ENCODE measurements around the gene IMMP2L.

Gene IMMP2L

DNA sequence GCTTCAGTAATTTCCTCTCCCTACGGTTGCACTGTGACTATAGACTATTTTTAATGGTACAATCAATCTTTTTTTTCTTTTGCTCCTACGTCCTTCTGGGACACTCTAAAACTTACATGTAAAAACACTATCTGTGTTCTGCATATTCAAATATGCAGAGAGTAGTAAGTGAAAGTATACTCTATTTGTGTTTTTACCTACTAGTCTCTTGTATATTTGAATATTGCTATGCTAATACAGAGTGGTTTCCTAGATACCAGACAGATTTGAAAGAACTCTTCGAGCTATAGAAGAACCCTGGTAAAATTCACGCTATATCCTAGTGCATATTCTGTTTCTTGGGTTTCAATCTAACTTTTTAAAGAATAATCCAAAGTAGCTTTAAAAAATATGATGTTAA lies 672.2 kb downstream of the IMMP2L start:
- DNase-seq, result no peak

DNA sequence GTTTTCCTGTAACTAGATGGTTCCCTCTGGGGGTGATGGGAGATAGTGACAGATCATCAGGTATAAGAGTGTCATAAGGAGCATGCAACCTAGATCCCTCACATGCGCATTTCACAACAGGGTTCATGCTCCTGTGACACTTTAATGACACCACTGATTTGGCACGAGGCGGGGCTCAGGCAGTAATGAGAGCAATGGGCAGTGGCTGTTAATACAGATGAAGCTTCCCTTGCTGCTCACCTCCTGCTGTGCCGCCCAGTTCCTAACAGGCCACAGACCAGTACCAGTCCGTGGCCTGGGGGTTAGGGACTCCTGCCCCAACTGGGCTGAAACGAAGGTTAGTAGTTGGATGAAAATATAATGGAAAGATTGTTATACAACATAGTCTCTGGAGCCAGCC lies 673.0 kb downstream of the IMMP2L start:
- no peak for DNase-seq

DNA sequence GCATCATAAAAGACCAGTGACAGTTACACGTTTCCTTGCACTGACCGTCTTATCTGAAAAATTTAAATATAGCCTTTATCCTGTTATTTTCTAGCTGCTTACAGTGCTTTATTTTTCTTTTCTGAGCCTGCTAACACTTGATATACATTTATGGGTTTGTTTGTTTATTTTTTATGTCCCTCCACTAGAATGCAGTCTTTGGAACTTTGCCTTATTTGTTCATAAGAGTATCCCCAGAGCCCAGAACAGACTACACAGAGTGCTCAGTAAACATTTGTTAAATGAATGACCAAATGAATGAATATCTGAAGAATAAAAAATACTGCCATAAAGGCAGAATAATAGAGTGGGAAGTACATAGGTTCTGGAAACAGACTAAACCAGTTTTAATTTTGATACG lies 673.7 kb downstream of the IMMP2L start:
- no peak for DNase-seq

GRCh38 chr7:110885474-110885873 lies 676.8 kb downstream of the IMMP2L start:
- DNase-seq, result no peak

GRCh38 chr7:110881721-110882120 lies 680.6 kb downstream of the IMMP2L start:
- DNase-seq, result no peak

- no peak for DNase-seq
Measured at GRCh38 chr7:110880971-110881370, 681.3 kb downstream of the IMMP2L start.

DNA sequence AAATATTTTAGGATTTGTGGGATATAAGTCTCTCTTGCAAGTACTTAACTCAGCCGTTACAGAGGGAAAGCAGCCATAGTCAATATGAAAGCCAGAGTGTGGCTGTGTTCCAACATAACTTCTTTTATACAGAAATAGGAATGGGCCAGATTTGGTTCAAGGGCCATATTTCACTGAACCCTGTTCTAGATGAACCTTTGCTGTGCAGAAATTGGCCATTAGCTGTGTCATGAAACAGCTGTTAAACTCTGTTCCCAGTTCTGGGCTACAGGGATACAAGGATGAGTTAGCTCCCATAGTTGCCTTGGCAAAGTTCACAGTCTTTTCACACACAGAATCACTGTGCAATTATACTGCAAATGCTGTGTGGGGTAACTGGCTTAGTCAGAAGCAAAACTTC lies 685.3 kb downstream of the IMMP2L start:
- DNase-seq, result no peak

- no peak for DNase-seq
Measured at GRCh38 chr7:110875346-110875745, 686.9 kb downstream of the IMMP2L start.

- no peak for DNase-seq
Measured at GRCh38 chr7:110871856-110872255, 690.4 kb downstream of the IMMP2L start.

DNA sequence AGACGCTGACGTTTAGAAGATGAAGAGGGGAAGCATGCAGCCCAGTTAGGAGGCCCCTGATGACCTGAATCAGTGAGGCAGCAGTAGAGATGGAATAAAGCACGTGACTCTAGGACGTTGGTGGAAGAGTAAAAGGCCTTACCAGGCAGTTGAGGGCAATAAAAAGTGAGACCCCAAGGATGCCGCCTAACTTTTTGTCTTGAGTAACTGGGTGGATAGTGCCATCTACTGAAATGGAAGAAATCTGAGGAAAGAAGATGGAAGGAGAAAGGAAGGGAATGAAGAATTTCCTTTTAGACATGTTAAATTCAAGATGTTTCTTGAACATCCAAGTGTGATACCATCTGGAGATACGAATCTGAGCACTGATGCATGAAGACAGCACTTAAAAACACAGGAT lies 691.4 kb downstream of the IMMP2L start:
- no peak for DNase-seq

- DNase-seq, result no peak
Measured at GRCh38 chr7:110868458-110868857, 693.8 kb downstream of the IMMP2L start.

GRCh38 chr7:110867771-110868170 lies 694.5 kb downstream of the IMMP2L start:
- DNase-seq, result no peak

DNA sequence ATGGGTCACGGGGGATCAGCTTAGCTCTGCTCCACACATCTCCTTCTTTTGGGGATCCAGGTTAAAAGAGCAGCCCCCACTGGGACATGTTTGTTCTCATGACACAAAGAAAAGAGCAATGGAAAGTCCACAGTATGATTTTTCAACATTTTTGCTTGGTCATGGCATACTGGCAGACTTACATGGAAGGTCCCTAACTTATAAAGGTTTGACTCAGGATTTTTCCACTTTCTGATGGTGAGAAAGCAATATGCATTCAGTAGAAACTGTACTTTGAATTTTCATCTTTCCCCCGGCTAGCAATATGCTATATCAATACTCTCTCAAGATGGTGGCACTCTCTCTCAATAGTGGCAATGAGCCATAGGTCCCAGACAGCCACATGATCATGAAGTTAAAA lies 699.0 kb downstream of the IMMP2L start:
- DNase-seq, result no peak

DNA sequence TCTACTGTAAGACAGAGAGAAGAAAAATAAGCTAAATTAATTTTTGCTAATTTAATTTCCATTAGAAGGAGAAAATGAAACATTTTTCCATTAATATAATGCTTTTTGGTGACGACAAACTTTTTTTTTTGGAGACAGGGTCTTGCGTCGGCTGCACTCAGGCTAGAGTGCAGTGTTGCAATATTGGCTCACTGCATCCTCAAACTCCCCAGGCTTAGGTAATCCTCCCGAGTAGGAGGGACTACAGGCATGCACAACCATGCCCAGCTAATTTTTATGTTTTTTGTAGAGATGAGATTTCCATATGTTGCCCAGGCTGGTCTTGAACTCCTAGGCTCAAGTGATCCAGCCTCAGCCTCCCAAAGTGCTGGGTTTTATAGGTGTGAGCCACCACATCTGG lies 701.1 kb downstream of the IMMP2L start:
- DNase-seq, result no peak

- no peak for DNase-seq
Measured at GRCh38 chr7:110857106-110857505, 705.2 kb downstream of the IMMP2L start.

- no peak for DNase-seq
Measured at GRCh38 chr7:110856704-110857103, 705.6 kb downstream of the IMMP2L start.

DNA sequence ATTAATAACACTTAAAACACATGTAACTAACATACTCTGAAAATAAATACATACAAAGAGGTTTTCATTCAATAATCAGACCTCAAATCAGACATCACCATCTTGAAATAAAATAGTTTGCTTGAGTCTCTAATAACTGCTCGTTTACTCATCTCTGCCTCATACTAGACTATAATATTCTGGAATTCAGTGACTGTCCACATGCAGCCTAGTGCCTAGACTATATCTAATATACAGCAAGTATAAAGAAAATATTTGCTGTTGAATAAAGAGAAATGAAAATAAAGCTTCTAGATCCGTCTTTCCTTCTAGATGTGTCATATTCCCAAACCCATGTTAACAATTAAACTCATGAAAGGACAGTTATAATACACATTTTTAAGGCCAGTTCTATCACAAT lies 707.6 kb downstream of the IMMP2L start:
- DNase-seq, result no peak

DNA sequence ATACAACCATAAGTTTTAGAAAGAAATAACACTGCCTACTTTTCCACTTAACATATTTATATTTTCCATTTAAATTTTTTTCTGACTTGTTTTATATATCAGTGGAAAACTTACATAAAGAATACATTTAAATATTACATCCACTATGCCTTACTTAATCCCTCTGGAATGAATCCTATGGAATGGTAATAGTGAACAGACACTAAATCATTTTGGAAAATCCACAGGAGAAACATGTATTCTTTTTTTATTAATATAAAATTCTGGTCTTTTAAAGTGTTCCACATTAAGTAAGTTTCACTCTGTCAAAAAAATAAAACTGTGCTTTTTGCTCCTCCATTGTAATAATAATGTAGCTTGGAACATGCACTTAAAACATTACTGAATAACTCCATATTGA lies 708.1 kb downstream of the IMMP2L start:
- no peak for DNase-seq

GRCh38 chr7:110853263-110853662 lies 709.0 kb downstream of the IMMP2L start:
- DNase-seq, result no peak

DNA sequence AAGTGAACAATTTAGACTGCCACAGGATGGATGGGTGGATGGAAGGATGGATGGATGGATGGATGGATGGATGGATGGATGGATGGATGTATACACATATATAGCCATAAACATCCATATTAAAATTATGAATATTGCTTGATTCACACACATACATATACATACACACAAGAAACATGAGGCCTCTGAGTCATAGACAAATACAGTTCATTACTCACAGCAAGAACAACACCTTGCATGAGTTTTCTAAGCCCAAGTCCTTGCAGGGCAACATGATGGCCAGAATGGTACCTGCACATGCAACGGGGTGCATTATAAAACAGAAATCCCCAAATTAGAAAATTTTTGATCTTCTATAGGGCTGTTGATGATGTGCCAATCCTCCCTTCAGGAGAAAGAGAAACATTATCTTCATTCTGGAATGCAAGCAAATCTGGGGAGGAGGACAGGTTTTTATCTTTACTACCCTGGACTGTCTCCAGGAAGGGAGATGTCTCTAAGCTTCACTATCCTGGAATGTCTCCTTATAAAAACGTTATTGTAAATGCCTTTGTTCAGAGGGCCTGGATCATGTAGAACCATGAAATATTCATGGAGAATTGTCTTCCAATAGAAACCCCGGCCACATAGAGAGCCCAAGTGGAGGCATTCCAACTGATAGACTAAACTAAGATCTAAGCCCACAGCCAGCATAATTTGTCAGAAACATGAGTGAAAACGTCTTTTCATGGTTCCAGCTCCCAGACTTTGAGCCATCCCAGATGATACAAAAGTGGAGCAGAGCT lies 709.9 kb downstream of the IMMP2L start:
- no peak for DNase-seq

GRCh38 chr7:110850224-110850623 lies 712.1 kb downstream of the IMMP2L start:
- DNase-seq, result no peak

DNA sequence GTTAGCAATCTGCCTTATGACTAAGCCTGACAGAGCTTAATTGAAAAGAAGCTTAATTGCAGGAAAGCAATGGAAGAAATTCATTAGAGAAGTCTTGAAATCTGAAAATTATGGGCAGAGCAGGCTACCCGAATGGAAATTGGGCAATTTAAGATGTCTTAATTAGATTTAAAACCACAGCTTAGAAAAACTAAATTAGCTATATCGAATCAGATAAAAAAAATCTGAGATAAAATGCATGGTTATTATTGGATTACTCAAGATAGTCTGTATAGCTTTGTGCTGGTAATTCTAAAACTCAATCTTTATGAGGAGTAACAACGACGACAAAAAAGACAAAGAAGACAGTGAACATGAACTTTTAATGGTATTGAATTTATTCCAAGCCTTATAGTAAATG lies 719.5 kb downstream of the IMMP2L start:
- no peak for DNase-seq

- peak; percentile 69 for DNase-seq
Measured at GRCh38 chr7:110841840-110842545, 720.3 kb downstream of the IMMP2L start.

GRCh38 chr7:110839866-110840265 lies 722.4 kb downstream of the IMMP2L start:
- peak; percentile 88 for DNase-seq

DNA sequence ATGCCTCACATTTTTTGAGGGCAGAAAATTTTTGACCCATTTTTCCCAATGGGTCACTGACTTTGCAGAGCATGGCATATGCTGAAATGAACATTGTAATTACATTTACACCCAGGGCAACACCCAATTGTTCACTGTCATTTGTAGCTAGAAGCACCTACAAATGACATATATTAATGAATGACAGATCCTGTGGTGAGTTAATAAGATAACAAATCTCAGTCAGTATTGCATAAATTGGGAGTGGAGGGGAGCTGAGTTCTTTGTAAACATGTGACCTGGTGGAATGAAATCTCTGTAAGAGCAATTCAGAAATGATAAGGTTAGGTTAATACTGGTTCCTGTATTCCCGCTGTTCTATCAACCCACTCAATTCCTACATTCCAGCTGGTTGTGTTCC lies 726.4 kb downstream of the IMMP2L start:
- DNase-seq, result no peak

Measured in NCI-H1694 treated with DMSO at 0.1 percent for 48 hours (cell line).